HG02885 (cell line): ENCODE measurements around the gene FADS2.
A peak's percentile ranks its signal among the peaks of the same experiment; 100 is the strongest.

ENCODE experiments used
- ATAC-seq: cut with Tn5 transposase; IDR thresholded peaks from one replicate; pipeline ENCODE4 v1.9.1; 2021; ENCODE audit warnings: mild to moderate bottlenecking; ENCODE audit not compliant: unreplicated experiment, poor library complexity

Gene FADS2

GRCh38 chr11:61827571-61828378 is at the start of gene FADS2:
Gene FADS2 (plus strand): TSS chr11:61828300. CDS start chr11:61828391, 91 bp downstream.
- peak; percentile 79 for ATAC-seq

- no peak for ATAC-seq
Measured at GRCh38 chr11:61778357-61778886, 49.7 kb upstream of the FADS2 start.

GRCh38 chr11:61778920-61779650 is 49.0 kb upstream of the FADS2 start:
- no peak for ATAC-seq

- ATAC-seq: no peak
Measured at GRCh38 chr11:61779666-61780525, 48.2 kb upstream of the FADS2 start.

- ATAC-seq: no peak
Measured at GRCh38 chr11:61780581-61781162, 47.4 kb upstream of the FADS2 start.

GRCh38 chr11:61781585-61781984 is 46.5 kb upstream of the FADS2 start:
- ATAC-seq: no peak

- ATAC-seq: no peak
Measured at GRCh38 chr11:61782299-61782698, 45.8 kb upstream of the FADS2 start.

- no peak for ATAC-seq
Measured at GRCh38 chr11:61782841-61783240, 45.3 kb upstream of the FADS2 start.

GRCh38 chr11:61783717-61784505 is 44.2 kb upstream of the FADS2 start:
- ATAC-seq: no peak

GRCh38 chr11:61784506-61784805 is 43.6 kb upstream of the FADS2 start:
- no peak for ATAC-seq

- ATAC-seq: no peak
Measured at GRCh38 chr11:61785837-61786402, 42.2 kb upstream of the FADS2 start.

- ATAC-seq: no peak
Measured at GRCh38 chr11:61787928-61788491, 40.1 kb upstream of the FADS2 start.

- ATAC-seq: peak; percentile 34
Measured at GRCh38 chr11:61791737-61792309, 36.3 kb upstream of the FADS2 start.

GRCh38 chr11:61792310-61793082 is 35.6 kb upstream of the FADS2 start, which contains the start of the genes FEN1 and TMEM258:
Gene FEN1 (plus strand): TSS chr11:61792911. CDS start chr11:61795362, 2,451 bp downstream.
Gene TMEM258 (minus strand): TSS chr11:61792599. CDS start chr11:61792558, 41 bp downstream.
- ATAC-seq: peak; percentile 88

GRCh38 chr11:61793083-61793828 is 34.8 kb upstream of the FADS2 start:
- peak; percentile 6 for ATAC-seq

- ATAC-seq: no peak
Measured at GRCh38 chr11:61793829-61794204, 34.3 kb upstream of the FADS2 start.

- no peak for ATAC-seq
Measured at GRCh38 chr11:61794579-61794978, 33.5 kb upstream of the FADS2 start.
